IMR-90 (cell line): ENCODE data around the gene POMGNT2. TPM values are rescaled to one million over a fixed set of nuclear protein-coding genes. Genes with fewer than 3 reads are reported as not detected.

Experiments used
- ATAC-seq: fragments of 200-7000 bp; cut with Tn5 transposase; 2 replicates; pipeline ENCODE4 v1.9.1; 2020; ENCODE audit warnings: low read depth, mild to moderate bottlenecking, moderate library complexity
- BruUV-seq: library from RNA; stranded (reverse); fragments of 400-500 nt; replicated peaks from 2 replicates; lab custom pipeline; 2021; lab: Mats Ljungman, UMichigan
- CTCF ChIA-PET: fragments of 300-600 bp; formaldehyde crosslinking; extraction: SDS; loops from one replicate; lab custom pipeline; 2021; ENCODE audit warnings: antibody characterized with exemption; lab: Yijun Ruan, JAX
- POLR2A ChIA-PET: fragments of 300-600 bp; sonication (Branson Sonifier 250); formaldehyde crosslinking; loops from one replicate; lab custom pipeline; 2022; ENCODE audit warnings: antibody characterized with exemption; ENCODE audit not compliant: unreplicated experiment; lab: Charles Lee
- DNase-seq: peaks from one replicate; pipeline ENCODE4 v3.0.0; 2013
- H2AFZ ChIP-seq: replicated peaks from 2 replicates; pipeline ENCODE3; 2013; ENCODE audit warnings: low read length, mild to moderate bottlenecking; ENCODE audit not compliant: poor library complexity
- H2AK5ac ChIP-seq: 2 replicates; pipeline ENCODE4 v1.6.1; 2013; ENCODE audit warnings: low read depth, low read length, inconsistent platforms
- H2AK9ac ChIP-seq: replicated peaks from 2 replicates; pipeline ENCODE3; 2013; ENCODE audit warnings: mild to moderate bottlenecking, low read depth, low read length, moderate library complexity; ENCODE audit not compliant: poor library complexity
- H2BK120ac ChIP-seq: 2 replicates; pipeline ENCODE4 v1.6.1; 2013; ENCODE audit warnings: low read depth, low read length, inconsistent platforms
- H2BK15ac ChIP-seq: 3 replicates; pipeline ENCODE4 v1.6.1; 2013; ENCODE audit warnings: low read depth, low read length, inconsistent platforms
- H2BK20ac ChIP-seq: 2 replicates; pipeline ENCODE4 v1.6.1; 2013; ENCODE audit warnings: low read depth, mild to moderate bottlenecking, inconsistent platforms, low read length, moderate library complexity
- H2BK5ac ChIP-seq: 2 replicates; pipeline ENCODE4 v1.6.1; 2013; ENCODE audit warnings: mild to moderate bottlenecking, low read depth, low read length, inconsistent platforms; ENCODE audit not compliant: poor library complexity, severe bottlenecking
- H3K14ac ChIP-seq: replicated peaks from 2 replicates; pipeline ENCODE4 v1.6.1; 2013; ENCODE audit warnings: low read depth, low read length, inconsistent platforms
- H3K18ac ChIP-seq: 2 replicates; pipeline ENCODE4 v1.6.1; 2013; ENCODE audit warnings: low read depth, low read length, control low read depth
- H3K23ac ChIP-seq: 2 replicates; pipeline ENCODE4 v1.6.1; 2013; ENCODE audit warnings: low read depth, low read length, inconsistent platforms
- H3K27ac ChIP-seq: 2 replicates; pipeline ENCODE4 v1.5.1; 2013; ENCODE audit warnings: mild to moderate bottlenecking, control low read depth, low read length; ENCODE audit not compliant: insufficient read depth
- H3K27me3 ChIP-seq: 2 replicates; pipeline ENCODE4 v1.6.1; 2013; ENCODE audit warnings: low read length; ENCODE audit not compliant: control insufficient read depth, insufficient read depth
- H3K36me3 ChIP-seq: 2 replicates; pipeline ENCODE4 v1.6.1; 2013; ENCODE audit warnings: low read length, mixed read lengths; ENCODE audit not compliant: control insufficient read depth, insufficient read depth
- H3K4ac ChIP-seq: 2 replicates; pipeline ENCODE4 v1.6.1; 2013; ENCODE audit warnings: low read depth, low read length, inconsistent platforms
- H3K4me1 ChIP-seq: 2 replicates; pipeline ENCODE4 v1.6.1; 2013; ENCODE audit warnings: low read length, mixed read lengths; ENCODE audit not compliant: control insufficient read depth, insufficient read depth
- H3K4me2 ChIP-seq: 2 replicates; pipeline ENCODE4 v1.6.1; 2013; ENCODE audit warnings: low read depth, mild to moderate bottlenecking, control low read depth, low read length, moderate library complexity
- H3K4me3 ChIP-seq: 2 replicates; pipeline ENCODE4 v1.5.1; 2013; ENCODE audit warnings: low read depth, mild to moderate bottlenecking, control low read depth, low read length, moderate library complexity; ENCODE audit not compliant: insufficient read depth
- H3K56ac ChIP-seq: 2 replicates; pipeline ENCODE4 v1.6.1; 2013; ENCODE audit warnings: low read length, inconsistent platforms; ENCODE audit not compliant: insufficient read depth; ENCODE audit errors: extremely low read depth
- H3K79me1 ChIP-seq, 2 experiments: 2 replicates each; pipeline ENCODE4 v1.6.1; 2013; ENCODE audit warnings: low read length in 2 of 2, inconsistent platforms in 1 of 2, low read depth in 1 of 2
- H3K9ac ChIP-seq: 2 replicates; pipeline ENCODE4 v1.6.1; 2013; ENCODE audit warnings: low read depth, low read length, control low read depth
- H3K9me1 ChIP-seq: 2 replicates; pipeline ENCODE4 v1.6.1; 2013; ENCODE audit warnings: low read length, inconsistent platforms; ENCODE audit not compliant: insufficient read depth
- H3K9me3 ChIP-seq: 2 replicates; pipeline ENCODE4 v1.6.1; 2013; ENCODE audit warnings: low read length; ENCODE audit not compliant: control insufficient read depth, insufficient read depth
- H4K20me1 ChIP-seq: 2 replicates; pipeline ENCODE4 v1.6.1; 2013; ENCODE audit warnings: low read length, inconsistent platforms; ENCODE audit not compliant: insufficient read depth
- H4K5ac ChIP-seq: 2 replicates; pipeline ENCODE4 v1.6.1; 2013; ENCODE audit warnings: mild to moderate bottlenecking, low read depth, low read length, control low read depth
- H4K8ac ChIP-seq, 2 experiments: 2 replicates each; pipeline ENCODE4 v1.6.1; 2013; ENCODE audit warnings: low read depth in 2 of 2, low read length in 2 of 2, control low read depth in 1 of 2, inconsistent platforms in 1 of 2
- H4K91ac ChIP-seq: 2 replicates; pipeline ENCODE4 v1.6.1; 2013; ENCODE audit warnings: low read depth, low read length, inconsistent platforms; ENCODE audit not compliant: insufficient read depth
- BHLHE40 ChIP-seq: fragments of 150-350 bp; IDR thresholded peaks from 2 replicates; pipeline ENCODE4 v1.6.1; 2016; ENCODE audit warnings: mild to moderate bottlenecking, low read depth, low read length
- CEBPB ChIP-seq: IDR thresholded peaks from 2 replicates; pipeline ENCODE4 v1.6.1; 2012; ENCODE audit warnings: low read depth, low read length, improper control_type of control experiment
- CHD1 ChIP-seq: IDR thresholded peaks from 2 replicates; pipeline ENCODE4 v1.6.1; 2012; ENCODE audit warnings: low read depth, low read length, improper control_type of control experiment
- CTCF ChIP-seq: conservative IDR thresholded peaks from 2 replicates; pipeline ENCODE4 v1.5.1; 2012; ENCODE audit warnings: mild to moderate bottlenecking, low read depth, low read length, improper control_type of control experiment
- ELK1 ChIP-seq: fragments of 150-350 bp; IDR thresholded peaks from 2 replicates; pipeline ENCODE4 v1.6.1; 2016; ENCODE audit warnings: low read depth, mild to moderate bottlenecking, low read length, moderate library complexity, borderline replicate concordance
- FOS ChIP-seq: fragments of 150-350 bp; IDR thresholded peaks from 2 replicates; pipeline ENCODE4 v1.6.1; 2016; ENCODE audit warnings: low read depth, low read length
- MAFK ChIP-seq: IDR thresholded peaks from 2 replicates; pipeline ENCODE4 v1.6.1; 2012; ENCODE audit warnings: low read depth, low read length, improper control_type of control experiment
- MAZ ChIP-seq: IDR thresholded peaks from 2 replicates; pipeline ENCODE4 v1.6.1; 2012; ENCODE audit warnings: low read depth, mild to moderate bottlenecking, low read length, improper control_type of control experiment, moderate library complexity, borderline replicate concordance
- MXI1 ChIP-seq: IDR thresholded peaks from 2 replicates; pipeline ENCODE4 v1.6.1; 2012; ENCODE audit warnings: low read depth, mild to moderate bottlenecking, low read length, moderate library complexity, borderline replicate concordance
- NFE2L2 ChIP-seq: fragments of 150-350 bp; IDR thresholded peaks from 2 replicates; pipeline ENCODE4 v1.6.1; 2016; ENCODE audit warnings: low read depth, mild to moderate bottlenecking, low read length
- POLR2A ChIP-seq: IDR thresholded peaks from 2 replicates; pipeline ENCODE4 v1.6.1; 2012; ENCODE audit warnings: mild to moderate bottlenecking, low read depth, low read length
- RAD21 ChIP-seq: IDR thresholded peaks from 2 replicates; pipeline ENCODE4 v1.6.1; 2012; ENCODE audit warnings: low read length, improper control_type of control experiment
- RCOR1 ChIP-seq: IDR thresholded peaks from 2 replicates; pipeline ENCODE4 v1.6.1; 2012; ENCODE audit warnings: mild to moderate bottlenecking, low read length, improper control_type of control experiment; ENCODE audit not compliant: insufficient replicate concordance
- RFX5 ChIP-seq: IDR thresholded peaks from 2 replicates; pipeline ENCODE4 v1.8.0; 2012; ENCODE audit warnings: low read depth, mild to moderate bottlenecking, low read length, moderate library complexity
- SMC3 ChIP-seq: fragments of 150-350 bp; IDR thresholded peaks from 2 replicates; pipeline ENCODE4 v1.6.1; 2016; ENCODE audit warnings: low read depth, mild to moderate bottlenecking, antibody characterized with exemption, low read length, moderate library complexity
- WGBS, 2 experiments: methylation state at CpG; one replicate each; pipeline versions ENCODE4 v1.1.5 to v1.1.7; 2013; ENCODE audit warnings: missing lambda C conversion rate in 2 of 2; ENCODE audit not compliant: insufficient read length in 1 of 2; ENCODE audit errors: extremely low coverage in 2 of 2; 5-methylcytosine and 5-hydroxymethylcytosine counted together
- dilution Hi-C: fragments of 300-500 bp; cut with HindIII; formaldehyde crosslinking; loops from one replicate; pipeline ENCODE4 v1.14.3; 2018; ENCODE audit warnings: low sequenced_read_pairs; ENCODE audit not compliant: unreplicated experiment
- in situ Hi-C: fragments of 300-500 bp; cut with MboI; formaldehyde crosslinking; loops from 3 replicates; pipeline ENCODE4 v1.14.3; 2019; ENCODE audit warnings: low sequenced_read_pairs, inconsistent platforms, mixed read lengths
- intact Hi-C: fragments of 100-400 bp; cut with micrococcal nuclease; formaldehyde crosslinking; loops from 2 replicates; pipeline ENCODE4 v1.10.0; 2022
- polyA plus RNA-seq, 3 experiments: library from polyadenylated mRNA; depleted of rRNA; stranded (reverse); fragments of >200 nt; gene quantifications; 2 replicates each; pipeline ENCODE4 v1.2.3, GENCODE V29; 2012; ENCODE audit warnings: low replicate concordance in 1 of 3
- total RNA-seq: library from RNA; depleted of rRNA; stranded (reverse); fragments of >200 nt; gene quantifications from 2 replicates; pipeline ENCODE4 v1.2.3, GENCODE V29; 2012
- TF ChIP-seq, protein P1 (sequence below): fragments of 150-350 bp; IDR thresholded peaks from 2 replicates; pipeline ENCODE4 v1.6.1; 2017; ENCODE audit warnings: mild to moderate bottlenecking, antibody characterized with exemption, low read length, low read depth

The POMGNT2 gene
- total and polyA plus RNA-seq, 2 of the 4 experiments (the other 2 are of a cell fraction) = 7.5 to 16.2 TPM

- Histone ChIP-seq H3K36me3 (no peaks in the 10 kb centered on the region), H3K4me2 (no peak overlapping the region), H4K20me1 (no peaks in the 10 kb centered on the region), H4K5ac (no peak overlapping the region), H3K27me3 (peaks cover 3% of the 10 kb centered on the region; the same call in 1 of the 2 replicates), H2BK120ac (no peak overlapping the region), H3K79me1 (no peaks in the 10 kb centered on the region), H2AK5ac (no peak overlapping the region), H3K14ac (no peak overlapping the region), H2BK5ac (no peak overlapping the region), H2AK9ac (no peak overlapping the region), H4K8ac (no peak overlapping the region), H4K91ac (no peak overlapping the region), H2BK15ac (no peak overlapping the region), H2BK20ac (no peak overlapping the region), H3K4ac (no peak overlapping the region), H3K23ac (no peak overlapping the region), H3K4me1 (no peaks in the 10 kb centered on the region), H3K9me1 (no peaks in the 10 kb centered on the region), H3K9me3 (no peaks in the 10 kb centered on the region), H3K18ac (no peak overlapping the region), H3K4me3 (no peak overlapping the region), H3K56ac (no peak overlapping the region), H3K27ac (no peak overlapping the region), H3K9ac (no peak overlapping the region), H2AFZ (no peak overlapping the region)
- ChIA-PET CTCF (no interaction called here), POLR2A (no interaction called here)
- intact Hi-C loops = no loop called here
- ATAC-seq = no peak
- dilution Hi-C loops = no loop called here
- in situ Hi-C loops = no loop called here
- no peak for TF ChIP-seq MAFK
- TF ChIP-seq RAD21 = no peak
- TF ChIP-seq CEBPB = no peak
- no peak for TF ChIP-seq POLR2A
- no peak for TF ChIP-seq SMC3
- no peak for TF ChIP-seq MAZ
- TF ChIP-seq RCOR1 = no peak
- no peak for TF ChIP-seq CTCF
- TF ChIP-seq FOS = no peak
- no peak for TF ChIP-seq BHLHE40
- no peak for TF ChIP-seq ELK1
- TF ChIP-seq, protein P1, sequence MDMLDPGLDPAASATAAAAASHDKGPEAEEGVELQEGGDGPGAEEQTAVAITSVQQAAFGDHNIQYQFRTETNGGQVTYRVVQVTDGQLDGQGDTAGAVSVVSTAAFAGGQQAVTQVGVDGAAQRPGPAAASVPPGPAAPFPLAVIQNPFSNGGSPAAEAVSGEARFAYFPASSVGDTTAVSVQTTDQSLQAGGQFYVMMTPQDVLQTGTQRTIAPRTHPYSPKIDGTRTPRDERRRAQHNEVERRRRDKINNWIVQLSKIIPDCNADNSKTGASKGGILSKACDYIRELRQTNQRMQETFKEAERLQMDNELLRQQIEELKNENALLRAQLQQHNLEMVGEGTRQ = no peak
- no peak for TF ChIP-seq MXI1
- TF ChIP-seq NFE2L2 = no peak
- TF ChIP-seq RFX5 = no peak
- TF ChIP-seq CHD1 = no peak
- no peak for DNase-seq
- BruUV-seq = no TSS peak
- 73% methylated on average over 5 of the region's 5 CpGs; no CpG with 5 or more reads in 1 of the 2 experiments for WGBS, 2 experiments
Measured at GRCh38 chr3:43063114-43063513, 42.8 kb downstream of the POMGNT2 start.
